GM10266 (cell line): Measurements from ENCODE around the gene MSH3.
"Not testable (repeated sequence)": the region's sequence is repeated elsewhere in the genome, so short reads cannot be mapped to it uniquely, and the experiment has no call there.

Experiments
- DNase-seq: peaks from one replicate; pipeline ENCODE4 v3.0.0; 2012; ENCODE audit errors: extremely low spot score
- TF ChIP-seq, protein P1 (sequence below): IDR thresholded peaks from 2 replicates; pipeline ENCODE4 v1.5.1; 2012; ENCODE audit warnings: mild to moderate bottlenecking, low read depth; ENCODE audit not compliant: control insufficient read depth, insufficient read depth; ENCODE audit errors: missing control alignments

The MSH3 gene

DNA sequence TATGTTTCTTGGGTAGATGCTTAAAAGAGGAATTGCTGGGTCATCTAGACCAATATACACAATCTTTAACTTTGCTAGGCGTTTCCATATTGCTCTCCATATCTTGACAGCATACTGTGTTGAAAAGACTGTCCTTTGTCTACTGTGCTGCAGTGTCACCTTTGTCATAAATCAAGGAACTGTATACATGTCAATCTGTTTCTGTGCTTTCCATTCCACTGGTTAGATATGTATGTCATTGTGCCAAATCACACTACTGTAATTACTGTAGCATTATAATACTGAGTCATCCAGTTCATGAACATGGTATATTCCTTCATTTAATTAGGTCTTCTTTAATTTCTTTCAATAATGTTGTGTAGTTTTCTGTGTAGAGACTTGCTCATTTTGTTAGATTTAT, 156.0 kb downstream of the MSH3 start:
- TF ChIP-seq, protein P1, sequence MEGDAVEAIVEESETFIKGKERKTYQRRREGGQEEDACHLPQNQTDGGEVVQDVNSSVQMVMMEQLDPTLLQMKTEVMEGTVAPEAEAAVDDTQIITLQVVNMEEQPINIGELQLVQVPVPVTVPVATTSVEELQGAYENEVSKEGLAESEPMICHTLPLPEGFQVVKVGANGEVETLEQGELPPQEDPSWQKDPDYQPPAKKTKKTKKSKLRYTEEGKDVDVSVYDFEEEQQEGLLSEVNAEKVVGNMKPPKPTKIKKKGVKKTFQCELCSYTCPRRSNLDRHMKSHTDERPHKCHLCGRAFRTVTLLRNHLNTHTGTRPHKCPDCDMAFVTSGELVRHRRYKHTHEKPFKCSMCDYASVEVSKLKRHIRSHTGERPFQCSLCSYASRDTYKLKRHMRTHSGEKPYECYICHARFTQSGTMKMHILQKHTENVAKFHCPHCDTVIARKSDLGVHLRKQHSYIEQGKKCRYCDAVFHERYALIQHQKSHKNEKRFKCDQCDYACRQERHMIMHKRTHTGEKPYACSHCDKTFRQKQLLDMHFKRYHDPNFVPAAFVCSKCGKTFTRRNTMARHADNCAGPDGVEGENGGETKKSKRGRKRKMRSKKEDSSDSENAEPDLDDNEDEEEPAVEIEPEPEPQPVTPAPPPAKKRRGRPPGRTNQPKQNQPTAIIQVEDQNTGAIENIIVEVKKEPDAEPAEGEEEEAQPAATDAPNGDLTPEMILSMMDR: no peak
- DNase-seq: no peak

DNA sequence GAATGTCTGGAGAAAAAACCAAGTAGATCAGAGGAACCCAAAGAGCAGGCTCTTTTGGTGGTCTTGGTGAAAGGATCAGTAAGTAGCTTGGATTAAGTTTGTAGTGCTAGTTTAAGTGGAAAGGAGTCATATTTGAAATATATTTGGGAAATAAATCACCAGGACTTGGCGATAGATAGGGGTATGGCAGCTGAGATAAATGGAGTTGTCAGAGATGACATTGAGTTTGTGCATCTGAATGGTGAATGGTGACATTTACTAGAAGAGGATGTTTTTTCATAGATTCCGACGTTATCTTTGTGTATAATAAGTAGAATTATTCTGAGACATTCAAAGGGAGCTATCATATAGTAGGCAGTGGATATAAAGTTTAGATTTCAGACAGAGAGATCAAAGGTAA, 162.1 kb downstream of the MSH3 start:
- TF ChIP-seq, protein P1: no peak
- no peak for DNase-seq

DNA sequence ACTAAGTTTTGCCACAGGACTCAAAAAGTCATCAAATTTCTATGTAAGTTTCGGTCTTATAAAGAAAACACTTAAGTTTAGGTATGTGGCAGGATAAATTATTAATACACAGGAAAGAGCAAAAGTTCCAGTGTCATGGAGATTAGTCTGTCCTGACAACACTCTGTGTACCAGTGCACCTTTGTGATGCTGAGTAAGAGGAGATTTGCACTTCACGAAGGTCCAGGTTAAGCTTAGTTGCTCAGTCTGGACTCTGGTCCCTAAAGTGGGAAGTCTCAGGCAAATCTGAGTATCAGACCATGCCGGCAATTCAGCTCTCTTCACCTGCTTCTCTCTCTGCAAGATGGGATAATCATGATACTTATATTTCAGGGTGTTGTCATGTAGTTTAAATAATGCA, 166.2 kb downstream of the MSH3 start:
- TF ChIP-seq, protein P1: no peak

DNA sequence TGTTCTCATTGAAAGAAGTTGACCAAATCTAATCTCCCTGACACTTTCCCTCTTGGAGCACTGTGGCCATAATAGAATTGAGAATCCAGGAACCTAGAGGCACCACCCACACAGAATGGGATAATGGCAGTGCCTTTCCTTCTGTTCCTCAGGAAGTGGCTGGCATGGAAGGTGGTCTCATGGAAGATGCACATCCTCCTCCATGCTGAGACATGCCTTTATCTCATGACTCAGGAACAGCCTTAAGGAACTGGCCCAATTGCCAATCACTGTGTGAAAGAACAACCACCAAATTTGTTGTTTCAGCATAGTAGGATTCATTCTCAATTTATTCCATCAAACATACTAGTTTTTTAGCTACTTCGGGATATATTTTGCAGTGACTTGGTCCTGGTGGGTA, 168.2 kb downstream of the MSH3 start:
- DNase-seq: no peak
- TF ChIP-seq, protein P1: no peak

More for the DNA sequence above, 166.2 kb downstream of the MSH3 start:
- no peak for DNase-seq

DNA sequence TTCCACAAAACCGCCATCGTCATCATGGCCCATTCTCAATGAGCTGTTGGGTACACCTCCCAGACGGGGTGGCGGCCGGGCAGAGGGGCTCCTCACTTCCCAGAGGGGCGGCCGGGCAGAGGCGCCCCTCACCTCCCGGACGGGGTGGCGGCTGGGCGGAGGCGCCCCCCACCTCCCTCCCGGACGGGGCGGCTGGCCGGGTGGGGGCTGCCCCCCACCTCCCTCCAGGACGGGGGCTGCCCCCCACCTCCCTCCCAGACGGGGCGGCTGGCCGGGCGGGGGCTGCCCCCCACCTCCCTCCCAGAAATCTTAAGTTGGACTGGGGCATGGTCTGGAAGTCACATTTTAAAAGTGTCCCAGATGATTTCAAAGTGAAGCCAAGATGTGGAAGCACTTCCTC, 169.7 kb downstream of the MSH3 start:
- DNase-seq: not testable (repeated sequence)

DNA sequence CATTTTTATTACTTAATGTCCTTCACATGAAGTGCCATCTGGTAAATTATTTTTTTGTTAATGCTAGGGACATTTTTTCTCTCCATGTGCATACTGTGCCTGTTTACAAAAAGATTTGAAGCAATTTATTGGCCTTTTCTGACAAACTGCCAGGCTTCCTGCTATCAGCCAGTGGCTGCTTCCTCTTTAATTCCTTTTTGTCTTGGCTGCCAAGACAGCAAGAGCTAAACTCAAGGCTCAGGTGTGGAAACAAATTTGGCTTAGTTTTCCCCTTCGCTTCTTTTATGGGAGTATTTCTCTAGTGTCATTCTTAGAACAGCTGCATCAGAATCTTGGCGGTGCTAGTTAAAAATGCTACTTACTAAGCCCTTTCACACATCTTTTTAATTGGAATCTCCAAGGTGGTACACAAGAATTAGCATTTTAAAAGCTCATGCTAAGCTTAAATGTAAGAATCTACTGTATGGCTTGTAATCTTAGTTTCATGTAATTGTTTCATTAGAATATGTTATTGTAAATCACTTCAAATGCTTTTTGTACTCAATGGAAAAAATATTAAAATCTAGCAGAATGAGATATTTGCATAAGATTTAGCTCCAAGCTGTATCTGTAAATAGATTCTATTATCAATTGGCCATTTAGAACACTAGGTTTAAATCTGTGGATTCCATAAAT, 171.5 kb downstream of the MSH3 start:
- TF ChIP-seq, protein P1: no peak
- DNase-seq: no peak

DNA sequence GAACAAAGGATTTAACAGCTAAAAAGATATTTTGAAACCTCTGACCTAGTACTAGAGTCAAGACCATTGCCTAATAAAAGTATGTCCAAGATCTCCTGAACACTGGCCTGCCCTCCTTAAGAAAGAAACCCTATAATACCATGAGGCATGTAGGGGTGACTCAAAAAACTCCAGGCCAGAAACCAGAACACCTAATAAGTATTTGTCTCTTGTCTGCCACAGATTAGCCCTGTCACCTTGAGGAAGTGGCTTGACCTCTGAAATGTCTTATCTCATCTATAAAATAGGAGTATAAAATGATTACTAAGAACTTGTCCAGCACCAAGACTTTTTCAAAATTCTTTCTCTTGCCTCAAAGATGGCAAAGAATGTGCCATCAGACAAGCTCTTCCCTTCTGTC, 180.3 kb downstream of the MSH3 start:
- no peak for DNase-seq
- TF ChIP-seq, protein P1: no peak

DNA sequence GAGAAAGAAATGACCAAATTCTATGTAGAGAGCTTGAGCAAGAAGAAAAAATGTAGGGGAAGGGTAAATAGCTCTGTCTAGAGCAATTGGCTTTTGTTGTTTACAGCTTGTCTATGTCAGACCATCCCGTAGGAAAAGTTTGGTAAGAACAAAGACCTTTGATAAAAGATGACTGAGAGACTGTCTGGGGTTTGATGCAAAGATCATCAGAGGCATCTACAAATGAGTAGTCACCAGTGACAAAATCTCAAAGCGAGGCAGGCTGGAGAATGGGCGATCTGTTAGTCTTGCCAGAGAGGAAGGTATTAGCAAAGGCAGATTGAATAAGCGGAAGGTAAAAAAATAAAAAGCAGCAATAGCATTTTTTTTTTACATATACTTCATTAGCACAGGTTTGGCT, 180.7 kb downstream of the MSH3 start:
- TF ChIP-seq, protein P1: no peak
- DNase-seq: no peak
